HepG2 (cell line): ENCODE results near the gene MYO19. TPM values are rescaled to one million over a fixed set of nuclear protein-coding genes. Genes with fewer than 3 reads are reported as not detected.
A peak's percentile ranks its signal among the peaks of the same experiment; 100 is the strongest.

Experiments used
- ATAC-seq: fragments of 200-7000 bp; cut with Tn5 transposase; 3 replicates; pipeline ENCODE4 v1.9.1; 2020; ENCODE audit warnings: mild to moderate bottlenecking, moderate library complexity
- BruUV-seq: library from RNA; stranded (reverse); fragments of 400-500 nt; replicated peaks from 2 replicates; lab custom pipeline; 2021; lab: Mats Ljungman, UMichigan
- CTCF ChIA-PET: fragments of 300-600 bp; formaldehyde crosslinking; extraction: SDS; loops from one replicate; lab custom pipeline; 2021; ENCODE audit warnings: low total read pairs, inconsistent platforms, low intra/inter-chr PET ratio; lab: Yijun Ruan, JAX
- POLR2A ChIA-PET: fragments of 350-600 bp; sonication (Branson Sonifier 250); formaldehyde crosslinking; loops from one replicate; lab custom pipeline; 2020; ENCODE audit warnings: antibody characterized with exemption, inconsistent platforms; lab: Yijun Ruan, JAX
- DNase-seq: peaks from one replicate; pipeline ENCODE4 v3.0.0-alpha.2; 2015; ENCODE audit warnings: low spot score
- FAIRE-seq: peaks from 3 replicates; lab custom pipeline; 2011; peaks lifted over from hg19 to GRCh38; lab: Jason Lieb, UNC
- H2AFZ ChIP-seq: one replicate; pipeline ENCODE4 v1.6.1; 2011; ENCODE audit warnings: low read length, inconsistent platforms
- H3K27ac ChIP-seq: fragments of 300-600 bp; 3 replicates; pipeline ENCODE4 v1.8.0; 2011; ENCODE audit warnings: mixed run types, mild to moderate bottlenecking, mixed read lengths, low read length, inconsistent platforms; ENCODE audit not compliant: insufficient read depth; ENCODE audit errors: extremely low read length
- H3K27me3 ChIP-seq, 2 experiments: fragments of 200-600 bp in 1 of 2; 2 replicates in 1 of 2; 3 replicates in 1 of 2; pipeline versions ENCODE4 v1.6.0 to v1.8.0; 2011; ENCODE audit warnings: low read length in 2 of 2, mild to moderate bottlenecking in 2 of 2, moderate library complexity in 2 of 2, inconsistent platforms in 1 of 2; ENCODE audit not compliant: insufficient read depth in 2 of 2, control insufficient read depth in 1 of 2
- H3K36me3 ChIP-seq, 2 experiments: fragments of 200-600 bp in 1 of 2; replicated peaks in 1 of 2; 2 replicates in 1 of 2; 3 replicates in 1 of 2; pipeline versions ENCODE4 v1.5.1 to v1.8.0; 2011; ENCODE audit warnings: low read length in 2 of 2, inconsistent platforms in 1 of 2; ENCODE audit not compliant: insufficient read depth in 2 of 2, control insufficient read depth in 1 of 2
- H3K4me1 ChIP-seq: 2 replicates; pipeline ENCODE4 v1.5.1; 2012; ENCODE audit warnings: low read length, inconsistent platforms; ENCODE audit not compliant: insufficient read depth
- H3K4me2 ChIP-seq: 2 replicates; pipeline ENCODE4 v1.6.0; 2011; ENCODE audit warnings: low read depth, low read length, inconsistent platforms
- H3K4me3 ChIP-seq, 3 experiments: fragments of 200-600 bp in 1 of 3; sonication (generic), shearing (Covaris generic) in 1 of 3; replicated peaks in 1 of 3; 2 replicates each; pipeline ENCODE4 v1.5.1; 2011 to 2016; ENCODE audit warnings: low read length in 3 of 3, inconsistent platforms in 2 of 3, low read depth in 2 of 3, mild to moderate bottlenecking in 2 of 3, control low read depth in 1 of 3, mixed read lengths in 1 of 3; ENCODE audit not compliant: insufficient read depth in 1 of 3
- H3K79me2 ChIP-seq: one replicate; pipeline ENCODE4 v1.6.1; 2011; ENCODE audit warnings: low read length, inconsistent platforms; ENCODE audit not compliant: insufficient read depth
- H3K9ac ChIP-seq: 2 replicates; pipeline ENCODE4 v1.6.0; 2011; ENCODE audit warnings: mild to moderate bottlenecking, low read depth, low read length, inconsistent platforms; ENCODE audit not compliant: insufficient read depth
- H3K9me3 ChIP-seq: 2 replicates; pipeline ENCODE4 v1.5.1; 2012; ENCODE audit warnings: mild to moderate bottlenecking, low read length
- H4K20me1 ChIP-seq: 2 replicates; pipeline ENCODE4 v1.6.0; 2011; ENCODE audit warnings: inconsistent platforms, mild to moderate bottlenecking, low read length, moderate library complexity; ENCODE audit not compliant: insufficient read depth
- ASH2L ChIP-seq: fragments of 300-600, 200-600 bp; sonication (generic); IDR thresholded peaks from 2 replicates; pipeline ENCODE4 v1.7.0; 2017; ENCODE audit warnings: low read depth, mild to moderate bottlenecking, moderate library complexity, mixed read lengths, low read length; ENCODE audit not compliant: insufficient read length
- BHLHE40 ChIP-seq: IDR thresholded peaks from 2 replicates; pipeline ENCODE4 v1.6.1; 2011; ENCODE audit warnings: low read length, improper control_type of control experiment
- CREM ChIP-seq, 2 experiments: sonication (generic) in 1 of 2; formaldehyde crosslinking in 1 of 2; IDR thresholded peaks; 2 replicates each; pipeline versions ENCODE4 v1.4.0 to v1.6.1; 2016 to 2020; ENCODE audit warnings: antibody characterized with exemption in 1 of 2, mild to moderate bottlenecking in 1 of 2, missing genetic modification reagents in 1 of 2
- HOXD1 ChIP-seq: sonication (generic); formaldehyde crosslinking; IDR thresholded peaks from 2 replicates; pipeline ENCODE4 v1.5.0; 2020; ENCODE audit warnings: missing genetic modification reagents
- PCBP2 ChIP-seq: fragments of 200-400 bp; formaldehyde crosslinking; optimal IDR thresholded peaks from 2 replicates; pipeline ENCODE3; 2018; ENCODE audit warnings: low read length, low read depth; ENCODE audit not compliant: poor library complexity, severe bottlenecking
- SPEN ChIP-seq: sonication (generic); formaldehyde crosslinking; IDR thresholded peaks from 2 replicates; pipeline ENCODE4 v1.5.1; 2020; ENCODE audit warnings: low read depth, mild to moderate bottlenecking, missing genetic modification reagents
- SRSF1 ChIP-seq: fragments of 200-400 bp; formaldehyde crosslinking; optimal IDR thresholded peaks from 2 replicates; pipeline ENCODE3; 2017; ENCODE audit warnings: mild to moderate bottlenecking, low read depth, low read length, moderate library complexity
- ZFP82 ChIP-seq: sonication (generic); formaldehyde crosslinking; IDR thresholded peaks from 2 replicates; pipeline ENCODE4 v1.5.1; 2020; ENCODE audit warnings: mild to moderate bottlenecking, missing genetic modification reagents, borderline replicate concordance
- ZNF251 ChIP-seq: sonication (generic); formaldehyde crosslinking; IDR thresholded peaks from 2 replicates; pipeline ENCODE4 v1.9.0; 2021; ENCODE audit warnings: mild to moderate bottlenecking, missing genetic modification reagents
- ZNF543 ChIP-seq: sonication (generic); formaldehyde crosslinking; IDR thresholded peaks from 2 replicates; pipeline ENCODE4 v1.4.0; 2020; ENCODE audit warnings: mild to moderate bottlenecking, missing genetic modification reagents
- ZNF672 ChIP-seq: sonication (generic); formaldehyde crosslinking; IDR thresholded peaks from 2 replicates; pipeline ENCODE4 v1.8.1; 2022; ENCODE audit warnings: missing genetic modification reagents
- ZSCAN25 ChIP-seq: sonication (generic); formaldehyde crosslinking; IDR thresholded peaks from 2 replicates; pipeline ENCODE4 v1.8.0; 2022; ENCODE audit warnings: mild to moderate bottlenecking, missing genetic modification reagents
- WGBS: methylation state at CpG from one replicate; pipeline ENCODE4 v1.1.6; 2017; ENCODE audit warnings: low lambda C conversion rate; 5-methylcytosine and 5-hydroxymethylcytosine counted together
- in situ Hi-C: cut with HindIII; loops from 2 replicates; pipeline ENCODE4 v1.10.0; 2017; ENCODE audit warnings: low pct_unique_long_range_greater_than_20kb; ENCODE audit not compliant: extremely low pct_ligation_motif_present
- intact Hi-C: fragments of 100-400 bp; cut with micrococcal nuclease; formaldehyde crosslinking; loops from one replicate; pipeline ENCODE4 v1.10.0; 2022; ENCODE audit not compliant: unreplicated experiment
- polyA plus RNA-seq, 8 experiments: library from polyadenylated mRNA; depleted of rRNA in 3 of 8; stranded (reverse) in 7 of 8; unstranded in 1 of 8; fragments of >200 nt; fragmentation: Illumina TruSeq in 4 of 8; extraction: Trizol in 4 of 8; gene quantifications; 2 replicates each; pipeline versions ENCODE4 v1.2.1 to v1.2.3, GENCODE V29; 2011 to 2016; ENCODE audit warnings: low read depth in 4 of 8, missing spikeins in 1 of 8, mixed read lengths in 1 of 8; ENCODE audit not compliant: insufficient read depth in 1 of 8
- total RNA-seq, 5 experiments: library from RNA; depleted of rRNA; stranded (reverse); fragments of >200 nt; fragmentation: Illumina TruSeq; extraction: Trizol; gene quantifications; 2 replicates each; pipeline ENCODE4 v1.2.3, GENCODE V29; 2016; ENCODE audit warnings: low read depth in 1 of 5
- TF ChIP-seq, protein P1 (sequence below): sonication (generic); formaldehyde crosslinking; IDR thresholded peaks from 2 replicates; pipeline ENCODE4 v1.5.0; 2020; ENCODE audit warnings: missing genetic modification reagents, mild to moderate bottlenecking, borderline replicate concordance
- TF ChIP-seq, protein P2 (sequence below): sonication (generic); formaldehyde crosslinking; IDR thresholded peaks from 2 replicates; pipeline ENCODE4 v1.4.0; 2020; ENCODE audit warnings: missing genetic modification reagents
- TF ChIP-seq, protein P3 (sequence below): sonication (generic); formaldehyde crosslinking; IDR thresholded peaks from 2 replicates; pipeline ENCODE4 v1.4.0; 2020; ENCODE audit warnings: missing genetic modification reagents, mild to moderate bottlenecking, borderline replicate concordance

The MYO19 gene
- total and polyA plus RNA-seq, 2 of the 13 experiments (the other 11 are each of a cell fraction or from before 2014, with no cell fraction given) = 75.7 to 82.3 TPM

DNA sequence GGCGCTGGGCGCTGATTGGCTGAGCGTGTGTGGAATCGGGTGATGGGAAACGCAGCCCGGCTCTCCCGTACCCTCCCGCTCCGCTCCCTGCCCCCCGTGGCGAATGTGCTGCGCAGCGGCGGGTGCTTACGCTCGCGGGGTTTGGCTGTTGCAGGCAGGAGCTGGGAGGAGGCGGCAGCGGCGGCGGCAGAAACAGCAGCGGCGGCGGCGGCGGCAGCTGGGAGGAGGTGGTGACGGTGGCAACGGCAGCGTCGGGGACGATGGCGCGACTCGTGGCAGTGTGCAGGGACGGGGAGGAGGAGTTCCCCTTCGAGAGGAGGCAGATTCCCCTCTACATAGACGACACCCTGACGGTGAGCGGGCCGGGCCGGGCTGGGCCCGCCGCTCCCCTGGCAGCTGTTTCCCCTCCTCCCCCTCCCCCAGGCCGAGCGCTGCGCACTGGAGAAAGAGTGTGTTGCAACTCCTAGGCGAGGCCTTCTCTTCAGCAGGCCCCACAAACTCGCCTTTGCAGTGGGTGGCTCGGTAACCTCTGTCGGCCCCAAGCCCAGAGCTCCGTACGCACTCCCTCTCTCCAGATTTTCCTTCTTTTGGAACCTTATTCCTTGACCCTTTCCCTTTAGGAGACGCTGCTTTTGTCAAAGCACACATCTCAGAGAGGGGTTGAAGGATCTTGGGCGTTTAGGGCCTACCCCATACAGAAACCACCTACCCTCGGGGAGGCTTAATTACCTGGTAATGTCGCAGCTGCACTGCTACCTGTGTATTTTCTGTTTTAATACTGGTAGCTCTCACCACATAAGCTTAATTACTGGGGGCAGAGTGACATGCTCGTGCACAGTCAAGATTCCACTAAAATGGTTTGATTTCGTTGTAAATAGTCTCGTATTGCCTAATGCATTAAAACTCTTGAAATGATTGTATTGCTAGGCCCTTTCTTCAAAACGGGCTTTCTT lies 11.1 kb upstream of the MYO19 start (continued):
- no peak for TF ChIP-seq PCBP2

DNA sequence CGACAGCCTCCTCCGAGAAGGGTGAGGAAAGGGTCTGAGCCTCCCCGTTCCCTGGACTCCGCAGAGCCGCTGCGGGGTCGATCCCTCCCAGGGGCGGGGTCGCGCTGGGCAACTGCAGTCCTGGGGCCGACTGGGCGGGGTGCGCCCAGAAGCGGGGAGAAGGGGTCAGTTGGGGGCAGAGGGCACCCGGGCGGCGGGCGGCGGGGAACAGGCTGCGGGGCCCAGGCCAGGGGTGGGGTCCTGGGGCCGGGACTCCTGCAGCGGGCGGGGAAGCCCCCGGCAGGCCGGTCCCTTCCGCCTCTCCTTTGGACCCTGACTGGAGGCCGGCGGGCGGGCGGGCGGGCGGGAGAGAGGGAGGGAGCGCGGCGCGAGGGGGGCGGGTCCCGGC lies 10.4 kb upstream of the MYO19 start:
- Histone ChIP-seq H3K9ac (peak overlapping the region; percentile 100), H3K4me1 (peaks cover 33% of the 10 kb centered on the region), H3K36me3 (no peaks in the 10 kb centered on the region; a peak in 1 of 5 replicates), H4K20me1 (peaks cover 31% of the 10 kb centered on the region), H3K4me3 (peak overlapping the region; percentile 88 to 100 (median 93)), H3K9me3 (no peaks in the 10 kb centered on the region), H3K4me2 (peak overlapping the region; percentile 71), H3K79me2 (peaks cover 53% of the 10 kb centered on the region), H3K27me3 (peaks cover 0 to 5% of the 10 kb centered on the region in 2 experiments; a peak in 1 of 5 replicates), H2AFZ (no peak overlapping the region), H3K27ac (peak overlapping the region; percentile 100)
- FAIRE-seq = no peak
- CTCF ChIA-PET = no interaction called here
- no TSS peak for BruUV-seq
- WGBS = no CpG with 5 or more reads among the region's 38 CpGs
- POLR2A ChIA-PET = interaction anchor here (0.6 to 4.2 kb wide), 9 partner anchors 10 to 1074 kb away, joined by 3 to 107 read pairs (median 5); partner anchors contain the start of genes DHRS11, MRM1, MYO19 and PIGW
- no peak for DNase-seq
- ATAC-seq = no peak
- in situ Hi-C loops (no loop called here), intact Hi-C loops (loop anchor here (5.0 kb wide), 1 partner anchor 47 kb away; the partner anchor contains the start of gene DHRS11)
- TF ChIP-seq, protein P1, sequence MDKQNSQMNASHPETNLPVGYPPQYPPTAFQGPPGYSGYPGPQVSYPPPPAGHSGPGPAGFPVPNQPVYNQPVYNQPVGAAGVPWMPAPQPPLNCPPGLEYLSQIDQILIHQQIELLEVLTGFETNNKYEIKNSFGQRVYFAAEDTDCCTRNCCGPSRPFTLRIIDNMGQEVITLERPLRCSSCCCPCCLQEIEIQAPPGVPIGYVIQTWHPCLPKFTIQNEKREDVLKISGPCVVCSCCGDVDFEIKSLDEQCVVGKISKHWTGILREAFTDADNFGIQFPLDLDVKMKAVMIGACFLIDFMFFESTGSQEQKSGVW (CRISPR knock-in tag) = no peak
- TF ChIP-seq, protein P2, sequence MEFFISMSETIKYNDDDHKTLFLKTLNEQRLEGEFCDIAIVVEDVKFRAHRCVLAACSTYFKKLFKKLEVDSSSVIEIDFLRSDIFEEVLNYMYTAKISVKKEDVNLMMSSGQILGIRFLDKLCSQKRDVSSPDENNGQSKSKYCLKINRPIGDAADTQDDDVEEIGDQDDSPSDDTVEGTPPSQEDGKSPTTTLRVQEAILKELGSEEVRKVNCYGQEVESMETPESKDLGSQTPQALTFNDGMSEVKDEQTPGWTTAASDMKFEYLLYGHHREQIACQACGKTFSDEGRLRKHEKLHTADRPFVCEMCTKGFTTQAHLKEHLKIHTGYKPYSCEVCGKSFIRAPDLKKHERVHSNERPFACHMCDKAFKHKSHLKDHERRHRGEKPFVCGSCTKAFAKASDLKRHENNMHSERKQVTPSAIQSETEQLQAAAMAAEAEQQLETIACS (CRISPR knock-in tag) = peak; percentile 17; the same call in 1 of the 2 replicates
- no peak for TF ChIP-seq ZNF251 (CRISPR knock-in tag)
- TF ChIP-seq, protein P3, sequence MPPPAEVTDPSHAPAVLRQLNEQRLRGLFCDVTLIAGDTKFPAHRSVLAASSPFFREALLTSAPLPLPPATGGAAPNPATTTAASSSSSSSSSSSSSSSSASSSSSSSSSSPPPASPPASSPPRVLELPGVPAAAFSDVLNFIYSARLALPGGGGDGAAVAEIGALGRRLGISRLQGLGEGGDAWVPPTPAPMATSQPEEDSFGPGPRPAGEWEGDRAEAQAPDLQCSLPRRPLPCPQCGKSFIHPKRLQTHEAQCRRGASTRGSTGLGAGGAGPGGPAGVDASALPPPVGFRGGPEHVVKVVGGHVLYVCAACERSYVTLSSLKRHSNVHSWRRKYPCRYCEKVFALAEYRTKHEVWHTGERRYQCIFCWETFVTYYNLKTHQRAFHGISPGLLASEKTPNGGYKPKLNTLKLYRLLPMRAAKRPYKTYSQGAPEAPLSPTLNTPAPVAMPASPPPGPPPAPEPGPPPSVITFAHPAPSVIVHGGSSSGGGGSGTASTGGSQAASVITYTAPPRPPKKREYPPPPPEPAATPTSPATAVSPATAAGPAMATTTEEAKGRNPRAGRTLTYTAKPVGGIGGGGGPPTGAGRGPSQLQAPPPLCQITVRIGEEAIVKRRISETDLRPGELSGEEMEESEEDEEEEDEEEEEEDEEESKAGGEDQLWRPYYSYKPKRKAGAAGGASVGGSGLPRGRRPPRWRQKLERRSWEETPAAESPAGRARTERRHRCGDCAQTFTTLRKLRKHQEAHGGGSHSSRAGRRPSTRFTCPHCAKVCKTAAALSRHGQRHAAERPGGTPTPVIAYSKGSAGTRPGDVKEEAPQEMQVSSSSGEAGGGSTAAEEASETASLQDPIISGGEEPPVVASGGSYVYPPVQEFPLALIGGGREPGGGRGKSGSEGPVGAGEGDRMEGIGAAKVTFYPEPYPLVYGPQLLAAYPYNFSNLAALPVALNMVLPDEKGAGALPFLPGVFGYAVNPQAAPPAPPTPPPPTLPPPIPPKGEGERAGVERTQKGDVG (CRISPR knock-in tag) = no peak
- TF ChIP-seq SPEN (CRISPR knock-in tag) = 0 out of 2 replicates have a peak, but pooled peaks have one; percentile 2
- no peak for TF ChIP-seq ZSCAN25 (CRISPR knock-in tag)
- peak; percentile 23; the same call in 1 of the 2 replicates for TF ChIP-seq HOXD1
- peak; percentile 86; the same call in 1 of the 2 replicates for TF ChIP-seq ZFP82 (CRISPR knock-in tag)
- peak; percentile 91 for TF ChIP-seq ASH2L
- TF ChIP-seq CREM (IDR thresholded peaks at IDR 0.05) = no peak
- 0 out of 2 replicates have a peak, but pooled peaks have one; percentile 6 for TF ChIP-seq CREM (CRISPR knock-in tag; IDR thresholded peaks at IDR 0.05)
- TF ChIP-seq BHLHE40 = no peak
- peak; percentile 22; the same call in 1 of the 2 replicates for TF ChIP-seq ZNF543 (CRISPR knock-in tag)
- peak; percentile 3 for TF ChIP-seq SRSF1
- TF ChIP-seq ZNF672 (CRISPR knock-in tag) = 0 out of 2 replicates have a peak, but pooled peaks have one; percentile 38
